HG02885 (cell line): ENCODE data around the gene SOX13.

Experiments
- ATAC-seq: cut with Tn5 transposase; IDR thresholded peaks from one replicate; pipeline ENCODE4 v1.9.1; 2021; ENCODE audit warnings: mild to moderate bottlenecking; ENCODE audit not compliant: unreplicated experiment, poor library complexity

Gene SOX13

GRCh38 chr1:204059970-204060369 lies 12.9 kb upstream of the SOX13 start:
- ATAC-seq = no peak

- no peak for ATAC-seq
Measured at GRCh38 chr1:204062106-204062505, 10.8 kb upstream of the SOX13 start.

GRCh38 chr1:204065174-204065985 lies 7.5 kb upstream of the SOX13 start:
- ATAC-seq = no peak

GRCh38 chr1:204065986-204066300 lies 7.0 kb upstream of the SOX13 start:
- ATAC-seq = no peak

GRCh38 chr1:204067935-204068334 lies 5.0 kb upstream of the SOX13 start:
- ATAC-seq = no peak

GRCh38 chr1:204069887-204070286 lies 3.0 kb upstream of the SOX13 start:
- ATAC-seq = no peak

- ATAC-seq = no peak
Measured at GRCh38 chr1:204070895-204071294, 2.0 kb upstream of the SOX13 start.

GRCh38 chr1:204073837-204074273 lies 940 bp downstream of the SOX13 start:
- ATAC-seq = no peak

- no peak for ATAC-seq
Measured at GRCh38 chr1:204074274-204075138, 1.6 kb downstream of the SOX13 start.

- ATAC-seq = no peak
Measured at GRCh38 chr1:204075139-204075521, 2.2 kb downstream of the SOX13 start.

GRCh38 chr1:204075890-204076846 lies 3.3 kb downstream of the SOX13 start:
- no peak for ATAC-seq

- no peak for ATAC-seq
Measured at GRCh38 chr1:204076891-204077290, 4.0 kb downstream of the SOX13 start.

- no peak for ATAC-seq
Measured at GRCh38 chr1:204077979-204078696, 5.2 kb downstream of the SOX13 start.

GRCh38 chr1:204079608-204079999 lies 6.7 kb downstream of the SOX13 start:
- ATAC-seq = no peak

- ATAC-seq = no peak
Measured at GRCh38 chr1:204080163-204080903, 7.4 kb downstream of the SOX13 start.

- ATAC-seq = no peak
Measured at GRCh38 chr1:204081164-204081790, 8.4 kb downstream of the SOX13 start.

GRCh38 chr1:204081791-204082513 lies 9.0 kb downstream of the SOX13 start:
- ATAC-seq = no peak

- no peak for ATAC-seq
Measured at GRCh38 chr1:204083491-204083890, 10.6 kb downstream of the SOX13 start.
